Lung (tissue), 12 donors: ENCODE data around the gene MAP4K1. TPM values are rescaled to one million over a fixed set of nuclear protein-coding genes. Genes with fewer than 3 reads are reported as not detected.

ENCODE experiments used
- ATAC-seq: fragments of 200-7000 bp; cut with Tn5 transposase; one replicate; pipeline ENCODE4 v1.9.1; 2020; ENCODE audit warnings: moderate number of reproducible peaks; ENCODE audit not compliant: insufficient read depth, low FRiP score
- DNase-seq, 3 donors: peaks; one replicate each; pipeline ENCODE4 v3.0.0-alpha.2; 2013 to 2017
- H3K27ac ChIP-seq, 2 donors: one replicate each; pipeline ENCODE4 v1.5.1; 2013; ENCODE audit warnings: mild to moderate bottlenecking in 2 of 2, moderate library complexity in 2 of 2, control low read depth in 1 of 2, inconsistent platforms in 1 of 2, low read depth in 1 of 2, low read length in 1 of 2
- H3K27me3 ChIP-seq, 3 donors: one replicate each; pipeline ENCODE4 v1.5.1; 2013; ENCODE audit warnings: low read length in 2 of 3; ENCODE audit not compliant: control insufficient read depth in 3 of 3, insufficient read depth in 3 of 3
- H3K36me3 ChIP-seq, 4 donors: one replicate each; pipeline ENCODE4 v1.5.1; 2013; ENCODE audit warnings: low read length in 4 of 4, mild to moderate bottlenecking in 1 of 4, moderate library complexity in 1 of 4; ENCODE audit not compliant: control insufficient read depth in 4 of 4, insufficient read depth in 4 of 4
- H3K4me1 ChIP-seq, 5 donors: one replicate each; pipeline ENCODE4 v1.5.1; 2013; ENCODE audit warnings: low read length in 5 of 5, mild to moderate bottlenecking in 2 of 5, moderate library complexity in 1 of 5; ENCODE audit not compliant: control insufficient read depth in 5 of 5, insufficient read depth in 5 of 5
- H3K4me3 ChIP-seq: one replicate; pipeline ENCODE4 v1.5.1; 2013; ENCODE audit warnings: mild to moderate bottlenecking, control low read depth, moderate library complexity
- H3K9ac ChIP-seq, 2 donors: one replicate each; pipeline ENCODE4 v1.5.1; 2013; ENCODE audit warnings: low read length in 2 of 2, control low read depth in 1 of 2; ENCODE audit not compliant: insufficient read depth in 1 of 2
- H3K9me3 ChIP-seq, 4 donors: one replicate each; pipeline ENCODE4 v1.5.1; 2013; ENCODE audit warnings: low read length in 3 of 4, mild to moderate bottlenecking in 1 of 4, moderate library complexity in 1 of 4; ENCODE audit not compliant: control insufficient read depth in 4 of 4, insufficient read depth in 3 of 4
- CTCF ChIP-seq: IDR thresholded peaks from 2 replicates; pipeline ENCODE4 v1.5.1; 2012; ENCODE audit warnings: mild to moderate bottlenecking; ENCODE audit errors: control extremely low read depth, extremely low read depth
- WGBS, 2 donors: extraction: QIAGEN DNeasy Blood & Tissue Kit; methylation state at CpG; one replicate each; pipeline ENCODE4 v1.1.7; 2013; 5-methylcytosine and 5-hydroxymethylcytosine counted together
- polyA plus RNA-seq, 2 donors: library from polyadenylated mRNA; stranded (reverse); fragments of 200-250 nt; gene quantifications; one replicate each; pipeline ENCODE4 v1.2.1, GENCODE V29; 2013
- total RNA-seq, 2 donors: library from RNA; depleted of rRNA in 1 of 2; stranded (reverse); fragments of >200 nt in 1 of 2; gene quantifications; one replicate each; pipeline ENCODE4 v1.2.1, GENCODE V29; 2014 to 2021
- donor health status: control.
- donor health status: control.
- donor health status: Bipolar disorder and iron deficiency.
- donor health status: healthy.
- donor health status: DM: yes; HTN: yes; CAD: no.

Gene MAP4K1
- total and polyA plus RNA-seq, 4 donors, result 4.0 to 13.1 (median 8.4) TPM

- no peak for ATAC-seq
- WGBS, 2 donors, result 90 to 91% methylated on average over 4 of the region's 4 CpGs
Observed at GRCh38 chr19:38542040-38542439, 75.7 kb downstream of the MAP4K1 start.

GRCh38 chr19:38539751-38540150 is 78.0 kb downstream of the MAP4K1 start:
- Histone ChIP-seq H3K4me1 (no peaks in the 10 kb centered on the region), H3K4me3 (no peak overlapping the region), H3K27me3 (no peaks in the 10 kb centered on the region), H3K9ac (no peak overlapping the region), H3K36me3 (no peaks in the 10 kb centered on the region), H3K9me3 (peaks cover 0 to 12% (median 2%) of the 10 kb centered on the region in 4 donors), H3K27ac (no peak overlapping the region)
- 67 to 79% methylated on average over 1 of the region's 1 CpG for WGBS, 2 donors
- no peak for TF ChIP-seq CTCF
- DNase-seq (no peak), ATAC-seq (no peak)

More at GRCh38 chr19:38542040-38542439, 75.7 kb downstream of the MAP4K1 start:
- no peak for TF ChIP-seq CTCF
- Histone ChIP-seq H3K27ac (no peak overlapping the region), H3K4me1 (no peaks in the 10 kb centered on the region), H3K27me3 (no peaks in the 10 kb centered on the region), H3K9ac (no peak overlapping the region), H3K36me3 (no peaks in the 10 kb centered on the region), H3K9me3 (peaks cover 0 to 2% (median 0%) of the 10 kb centered on the region in 4 donors), H3K4me3 (no peak overlapping the region)
- no peak for DNase-seq

- Histone ChIP-seq H3K9me3 (peaks cover 0 to 16% (median 2%) of the 10 kb centered on the region in 4 donors), H3K4me1 (no peaks in the 10 kb centered on the region), H3K27me3 (no peaks in the 10 kb centered on the region), H3K4me3 (no peak overlapping the region), H3K36me3 (no peaks in the 10 kb centered on the region), H3K9ac (no peak overlapping the region), H3K27ac (no peak overlapping the region)
- 38 to 49% methylated on average over 6 of the region's 6 CpGs for WGBS, 2 donors
- no peak for ATAC-seq
- no peak for TF ChIP-seq CTCF
- no peak for DNase-seq
Observed at GRCh38 chr19:38538793-38539528, 78.8 kb downstream of the MAP4K1 start.
